Eye (tissue), 1 donor: ENCODE data around the gene DMD.

Experiments
- DNase-seq: peaks from one replicate; pipeline ENCODE4 v3.0.0-alpha.2; 2015

Gene DMD

DNA sequence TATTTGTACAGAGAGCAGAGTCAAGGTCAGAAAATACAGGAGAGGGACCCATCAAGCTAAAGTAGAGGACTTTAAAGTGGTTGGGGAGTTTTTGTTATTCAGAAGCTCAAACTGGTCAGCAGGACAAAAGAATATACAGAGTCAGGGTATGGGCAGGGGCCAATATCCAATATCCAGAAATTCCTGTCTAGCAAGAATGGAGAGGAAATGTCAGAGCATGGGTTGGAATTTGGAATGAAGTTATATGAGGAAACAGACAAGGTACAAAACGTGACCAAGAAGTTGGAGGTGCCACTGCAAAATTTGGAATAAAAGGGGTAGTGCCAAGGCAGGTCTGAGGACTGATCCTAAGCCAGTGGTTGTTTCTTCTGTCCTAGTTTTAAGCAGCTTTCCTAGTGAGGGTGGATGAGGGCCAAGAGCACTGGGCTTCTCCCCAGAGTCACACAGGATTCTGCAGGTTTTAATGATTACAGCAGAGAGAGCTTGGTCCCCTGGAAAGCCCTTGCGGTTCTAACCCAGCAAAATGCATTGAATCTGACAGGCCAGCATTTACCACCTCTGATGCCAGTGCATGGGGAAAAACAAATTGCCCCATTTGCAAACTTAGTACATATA is 1834.8 kb downstream of the DMD start:
- no peak for DNase-seq

DNA sequence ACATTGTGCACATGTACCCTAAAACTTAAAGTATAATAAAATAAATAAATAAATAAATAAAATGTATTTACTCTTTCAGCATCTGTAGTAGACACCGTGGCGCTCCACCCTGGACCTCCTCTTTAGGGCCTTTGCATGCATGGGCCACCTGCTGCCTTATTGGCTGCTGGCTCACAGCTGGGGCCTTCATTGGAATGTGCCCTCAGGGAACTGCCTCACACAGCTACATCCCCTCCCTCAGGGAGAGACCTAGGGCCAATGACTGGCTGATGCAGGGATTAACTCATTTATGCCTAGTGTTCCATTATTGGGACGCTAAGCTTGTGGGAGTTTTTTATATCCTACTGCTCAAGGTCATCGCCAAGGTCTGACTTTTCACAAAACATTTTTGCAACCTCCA is 1836.6 kb downstream of the DMD start:
- no peak for DNase-seq

GRCh38 chrX:31371956-31372355 is 1839.4 kb downstream of the DMD start:
- DNase-seq, result no peak

DNA sequence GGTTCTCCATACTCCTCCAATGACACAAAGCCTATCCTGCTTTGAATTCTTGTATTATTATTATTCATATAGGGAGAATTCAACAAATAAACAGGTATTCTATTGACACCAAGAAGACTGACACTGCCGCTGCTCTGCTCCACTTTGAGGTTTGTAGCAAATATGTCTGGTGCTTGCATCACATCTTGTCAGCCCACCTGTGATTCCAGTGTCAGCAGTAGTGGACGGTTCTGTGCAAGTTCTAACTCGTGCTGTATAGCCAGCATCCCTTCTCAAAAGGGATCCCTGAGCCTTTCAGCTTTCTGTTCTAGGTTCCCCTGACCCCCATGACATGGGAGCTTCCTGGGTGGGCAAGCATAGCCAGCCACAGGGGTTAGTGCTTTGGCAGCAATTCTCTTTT is 1843.5 kb downstream of the DMD start:
- DNase-seq, result no peak

GRCh38 chrX:31366041-31366440 is 1845.3 kb downstream of the DMD start:
- DNase-seq, result no peak

DNA sequence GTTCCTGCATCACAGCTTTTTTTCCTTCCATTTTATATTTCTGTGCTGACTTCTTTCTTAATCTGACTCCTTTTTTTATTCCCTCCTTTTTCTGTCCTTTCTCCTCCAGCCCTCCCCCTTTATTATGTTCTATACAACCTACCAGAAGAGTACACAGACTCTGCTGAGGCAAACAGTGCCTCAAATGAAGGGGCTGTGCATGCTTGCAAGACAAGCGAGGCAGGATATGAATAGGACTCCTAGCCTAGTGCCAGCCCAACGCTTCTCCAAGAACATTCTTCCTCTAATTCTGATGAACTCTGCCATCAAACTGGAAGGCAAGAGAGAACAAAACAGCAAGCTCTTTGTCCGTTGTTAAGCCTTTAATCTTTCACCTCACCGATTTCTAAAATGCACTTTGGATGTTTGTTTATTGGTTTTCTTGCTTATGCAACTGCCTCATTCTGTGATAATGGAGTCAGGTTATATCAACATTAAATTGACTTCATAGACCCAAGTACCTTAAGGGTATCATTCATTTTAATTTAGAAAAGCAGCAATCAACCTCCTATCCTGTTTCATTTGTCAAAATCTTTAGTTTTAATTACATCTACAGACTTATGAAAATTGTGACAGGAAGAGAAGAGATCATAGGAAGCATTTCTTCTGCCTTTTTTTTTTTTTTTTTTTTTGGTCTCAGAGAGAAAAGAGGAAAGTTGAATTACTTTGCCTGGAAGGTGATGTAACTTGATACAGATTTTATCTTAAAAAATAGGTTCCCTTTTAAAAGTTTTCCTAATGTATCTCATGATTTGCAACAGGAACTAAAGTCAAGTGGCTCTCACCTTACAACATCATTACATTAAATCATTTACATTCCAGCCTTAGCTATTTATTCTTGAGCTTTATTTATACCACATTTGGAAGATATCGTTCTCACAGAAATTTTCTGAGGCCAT is 1854.8 kb downstream of the DMD start:
- no peak for DNase-seq

DNA sequence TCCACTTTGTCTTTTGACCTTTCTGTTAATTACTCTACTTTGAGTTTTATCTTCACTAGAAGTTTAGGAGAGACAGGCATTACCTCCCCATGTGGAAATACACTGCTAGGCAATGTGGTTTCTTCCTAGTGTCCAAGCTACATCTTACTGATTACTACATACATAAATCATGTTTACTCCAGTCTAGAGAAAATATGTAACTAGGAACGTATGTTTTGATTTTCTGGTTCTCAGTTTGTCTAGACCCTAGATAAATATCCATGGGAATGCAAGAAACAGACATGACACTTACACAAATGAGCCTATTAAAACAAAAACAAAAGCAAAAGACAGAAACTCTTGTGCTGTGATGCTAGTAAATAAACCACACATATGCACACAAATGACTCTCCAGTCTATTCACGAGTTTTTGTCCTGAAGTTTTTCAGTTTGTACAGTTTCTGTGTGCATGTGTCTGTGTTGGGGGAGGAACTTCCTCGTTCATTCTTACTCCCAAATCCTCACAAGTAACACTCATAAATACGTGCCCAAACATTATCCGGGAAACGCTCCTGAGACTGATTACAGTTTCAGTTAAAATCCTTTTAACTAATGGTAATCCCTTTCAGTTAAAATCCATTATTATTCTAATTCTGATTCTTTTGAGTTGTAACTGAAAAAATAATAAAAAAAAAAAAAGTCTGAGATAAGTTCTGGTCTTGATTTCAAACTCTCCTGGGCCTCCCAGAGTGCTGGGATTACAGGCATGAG is 1856.0 kb downstream of the DMD start:
- DNase-seq, result no peak

DNA sequence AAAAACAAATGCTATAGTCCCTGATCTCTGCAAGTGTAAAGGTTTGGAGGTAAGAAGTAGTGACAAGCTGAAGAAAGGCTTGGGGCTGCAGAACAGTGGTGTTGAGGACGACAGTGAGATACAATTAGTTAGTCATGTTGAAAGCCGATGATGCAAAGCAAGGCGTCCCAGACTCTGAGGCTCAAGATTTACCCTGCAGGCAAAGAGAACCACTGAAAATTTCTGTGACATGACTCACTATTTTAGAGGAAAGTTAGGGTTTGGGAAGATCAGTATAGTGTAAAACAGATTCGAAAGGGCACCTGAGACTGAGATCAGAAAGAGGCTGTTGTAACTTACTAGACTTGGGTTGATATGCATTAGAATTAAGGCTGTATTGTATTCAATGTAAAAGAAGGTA is 1858.3 kb downstream of the DMD start:
- no peak for DNase-seq

- no peak for DNase-seq
Measured at GRCh38 chrX:31350808-31351074, 1860.6 kb downstream of the DMD start.

DNA sequence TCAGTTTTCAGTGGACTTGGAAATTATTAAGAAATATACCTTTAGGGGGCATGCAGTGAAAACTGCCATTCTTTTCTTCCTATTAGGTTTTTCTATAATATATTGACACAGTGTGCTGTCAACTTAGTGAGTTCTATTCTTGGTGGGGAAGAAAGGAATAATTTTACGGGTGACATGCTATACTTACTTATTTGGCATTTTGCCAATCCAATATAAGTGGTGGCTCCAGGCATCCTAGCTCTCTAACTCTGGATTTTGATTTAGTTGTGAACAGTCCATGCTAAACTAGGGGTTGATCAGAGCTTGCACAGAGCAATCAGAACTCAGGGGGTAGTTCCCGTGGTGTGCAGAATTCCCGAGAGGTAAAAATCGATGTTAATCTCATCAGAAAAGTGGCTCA is 1861.8 kb downstream of the DMD start:
- no peak for DNase-seq

DNA sequence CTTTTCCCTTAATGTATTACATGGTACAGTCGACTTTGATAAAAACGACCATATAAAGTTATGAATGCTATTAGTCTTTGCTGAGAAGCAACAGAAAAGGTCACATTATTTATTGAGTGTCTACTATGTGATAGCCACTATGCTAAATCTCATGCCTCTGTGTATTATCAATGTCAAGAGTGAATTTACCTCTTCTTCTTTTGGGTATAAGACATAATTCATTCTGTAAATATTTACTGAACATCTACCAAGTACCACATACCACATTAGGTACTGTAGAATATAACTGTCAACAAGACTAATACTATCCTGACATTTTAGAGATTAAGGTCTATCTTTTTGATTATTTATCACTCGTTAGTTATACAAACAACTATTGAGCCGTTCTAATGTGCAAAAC is 1870.8 kb downstream of the DMD start:
- DNase-seq, result no peak

DNA sequence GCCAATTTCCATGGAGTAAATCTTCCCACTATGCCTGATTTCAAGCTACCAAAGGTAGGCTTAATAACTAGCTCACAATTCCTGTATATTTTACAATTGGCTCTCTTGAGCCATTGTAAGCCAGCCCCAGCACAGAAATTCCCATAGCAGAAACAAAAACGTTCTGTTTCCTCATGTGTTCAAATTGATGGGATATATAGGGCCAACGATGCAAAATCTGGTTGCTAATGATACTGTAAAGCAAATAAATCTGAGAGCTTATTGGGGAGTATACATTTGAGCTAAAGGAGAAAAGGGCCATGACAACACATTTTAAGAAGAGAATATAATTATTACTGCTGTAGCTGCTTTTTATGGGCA is 1872.4 kb downstream of the DMD start:
- DNase-seq, result no peak

DNA sequence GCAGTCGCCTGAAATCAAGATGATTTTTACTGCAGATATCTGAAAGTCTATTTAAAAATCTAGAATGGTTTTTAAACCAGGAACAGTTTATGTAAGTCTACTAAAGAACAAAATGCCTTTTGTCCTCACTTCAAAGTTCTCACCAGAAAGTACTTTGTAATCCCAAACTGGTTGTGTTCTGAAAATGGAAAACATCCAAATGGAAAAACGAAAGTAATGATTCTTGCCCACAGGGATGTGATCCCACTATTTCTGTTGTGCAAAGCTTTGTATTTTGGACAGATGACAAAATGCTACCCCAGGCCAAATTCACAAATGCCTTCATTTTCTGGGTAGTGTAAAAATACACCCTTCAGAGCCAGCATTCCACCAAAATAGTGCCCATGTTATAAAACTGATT is 1874.0 kb downstream of the DMD start:
- DNase-seq, result no peak

- DNase-seq, result no peak
Measured at GRCh38 chrX:31336419-31336818, 1874.9 kb downstream of the DMD start.

DNA sequence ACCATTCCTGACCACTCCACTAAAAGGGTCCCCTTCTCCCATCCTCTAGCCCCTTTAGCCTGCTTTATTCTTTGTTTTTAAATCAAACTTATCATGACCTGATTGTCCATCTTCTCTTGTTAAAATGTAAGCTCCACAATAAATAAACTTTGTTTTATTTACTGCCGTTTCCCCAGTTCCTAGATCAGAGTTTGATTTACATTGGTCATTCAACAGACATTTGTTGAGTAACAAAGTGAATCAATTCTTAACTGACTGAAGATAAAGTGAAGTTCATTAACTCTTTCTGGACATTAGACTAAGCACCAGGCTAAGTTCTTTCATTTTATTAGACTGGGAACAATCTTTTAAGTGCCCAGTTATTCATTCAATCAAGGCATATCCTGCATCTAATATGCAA is 1876.4 kb downstream of the DMD start:
- no peak for DNase-seq

DNA sequence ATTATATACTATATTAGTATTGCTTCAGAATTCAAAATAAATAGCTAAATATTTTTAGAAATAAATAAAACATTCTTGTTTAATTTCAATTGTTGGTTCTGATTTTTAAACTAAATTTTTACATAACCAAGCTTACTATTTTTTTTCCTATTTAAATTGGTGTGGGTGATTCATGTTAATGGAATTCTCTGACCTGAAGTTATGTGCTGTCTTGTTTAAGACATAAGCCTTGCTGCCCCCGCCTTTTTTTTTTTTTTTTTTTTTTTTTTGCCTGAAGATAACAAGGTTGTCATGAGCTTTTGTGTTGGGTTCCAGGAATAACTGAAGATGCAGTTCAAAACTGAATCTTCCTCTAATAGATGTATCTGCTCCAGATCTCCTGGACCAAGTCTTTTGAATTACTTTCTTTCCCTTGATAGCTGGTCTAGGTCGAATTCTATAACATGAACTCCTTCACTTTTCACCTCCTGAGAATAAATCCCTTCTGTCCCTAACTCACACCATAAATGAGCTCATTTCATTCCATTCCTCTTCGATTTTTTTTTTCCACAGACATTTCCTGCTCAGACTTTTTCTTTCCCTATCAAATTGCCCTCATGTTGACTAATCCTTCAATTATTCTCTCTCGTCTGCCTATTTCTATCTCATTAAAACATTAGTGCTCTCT is 1878.1 kb downstream of the DMD start:
- DNase-seq, result no peak

GRCh38 chrX:31331928-31332327 is 1879.4 kb downstream of the DMD start:
- DNase-seq, result no peak

- DNase-seq, result no peak
Measured at GRCh38 chrX:31331015-31331414, 1880.3 kb downstream of the DMD start.

- DNase-seq, result no peak
Measured at GRCh38 chrX:31329298-31329697, 1882.1 kb downstream of the DMD start.

GRCh38 chrX:31323658-31324057 is 1887.7 kb downstream of the DMD start:
- no peak for DNase-seq

GRCh38 chrX:31320740-31321139 is 1890.6 kb downstream of the DMD start:
- DNase-seq, result no peak

GRCh38 chrX:31319586-31319985 is 1891.8 kb downstream of the DMD start:
- no peak for DNase-seq

DNA sequence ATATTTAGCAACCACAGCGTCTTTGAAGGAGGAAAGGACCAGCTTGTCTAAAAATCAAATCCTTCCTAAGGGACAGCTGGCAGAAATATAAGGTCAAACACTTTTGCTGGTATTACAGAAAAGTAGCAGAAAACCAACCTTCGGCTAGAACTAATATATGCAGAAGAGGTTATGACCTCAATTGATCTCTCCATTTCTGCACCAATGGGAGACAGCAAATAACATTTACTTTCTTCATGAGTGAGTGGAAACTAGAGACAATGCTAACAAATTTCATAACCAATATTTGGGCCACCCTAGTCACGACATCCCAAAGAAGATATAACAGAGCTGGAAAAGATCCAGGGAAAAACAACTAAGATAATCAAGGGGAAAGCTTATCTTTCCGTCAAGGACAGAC is 1892.5 kb downstream of the DMD start:
- DNase-seq, result no peak
